HepG2 (cell line): Measurements from ENCODE around the gene OR6S1. TPM values are rescaled to one million over a fixed set of nuclear protein-coding genes. Genes with fewer than 3 reads are reported as not detected.

Source experiments
- AKAP8 ChIP-seq: sonication (generic); formaldehyde crosslinking; IDR thresholded peaks from 2 replicates; pipeline ENCODE4 v1.5.1; 2020; ENCODE audit warnings: mild to moderate bottlenecking, missing genetic modification reagents
- BCLAF1 ChIP-seq: fragments of 450-650 bp; IDR thresholded peaks from 2 replicates; pipeline ENCODE4 v1.6.1; 2017; ENCODE audit warnings: mild to moderate bottlenecking
- CCDC6 ChIP-seq: sonication (generic); formaldehyde crosslinking; IDR thresholded peaks from 2 replicates; pipeline ENCODE4 v1.8.1; 2022; ENCODE audit warnings: mild to moderate bottlenecking, missing genetic modification reagents, moderate library complexity
- NFRKB ChIP-seq: fragments of 450-650 bp; IDR thresholded peaks from 2 replicates; pipeline ENCODE4 v1.6.1; 2017
- NPAS2 ChIP-seq: sonication (generic); formaldehyde crosslinking; IDR thresholded peaks from 2 replicates; pipeline ENCODE4 v1.8.0; 2022; ENCODE audit warnings: mild to moderate bottlenecking, missing genetic modification reagents, borderline replicate concordance
- PHF20 ChIP-seq: sonication (generic); formaldehyde crosslinking; IDR thresholded peaks from 2 replicates; pipeline ENCODE4 v1.5.0; 2020; ENCODE audit warnings: mild to moderate bottlenecking, missing genetic modification reagents
- RCOR2 ChIP-seq: IDR thresholded peaks from 2 replicates; pipeline ENCODE4 v1.6.1; 2016; ENCODE audit warnings: missing biosample characterization, missing genetic modification reagents
- TBP ChIP-seq: sonication (generic); formaldehyde crosslinking; IDR thresholded peaks from 2 replicates; pipeline ENCODE4 v1.5.0; 2020; ENCODE audit warnings: missing genetic modification reagents
- THRA ChIP-seq: sonication (generic); formaldehyde crosslinking; IDR thresholded peaks from 2 replicates; pipeline ENCODE4 v1.4.0; 2020; ENCODE audit warnings: missing genetic modification reagents, borderline replicate concordance
- ZKSCAN8 ChIP-seq: IDR thresholded peaks from 2 replicates; pipeline ENCODE4 v1.6.1; 2016; ENCODE audit warnings: borderline replicate concordance, missing genetic modification reagents, missing compliant biosample characterization
- ZNF232 ChIP-seq: sonication (generic); formaldehyde crosslinking; IDR thresholded peaks from 2 replicates; pipeline ENCODE4 v1.4.0; 2020; ENCODE audit warnings: missing genetic modification reagents, borderline replicate concordance
- ZNF407 ChIP-seq: sonication (generic); formaldehyde crosslinking; IDR thresholded peaks from one replicate; pipeline ENCODE4 v1.5.1; 2020; ENCODE audit warnings: mild to moderate bottlenecking, missing genetic modification reagents; ENCODE audit errors: not compliant biosample characterization
- ZNF546 ChIP-seq: sonication (generic); formaldehyde crosslinking; conservative IDR thresholded peaks from 2 replicates; pipeline ENCODE4 v1.8.1; 2023; ENCODE audit warnings: mild to moderate bottlenecking, missing genetic modification reagents
- ZNF616 ChIP-seq: sonication (generic); formaldehyde crosslinking; IDR thresholded peaks from 2 replicates; pipeline ENCODE4 v1.5.0; 2020; ENCODE audit warnings: low read depth, mild to moderate bottlenecking, missing genetic modification reagents
- ZNF790 ChIP-seq: sonication (generic); formaldehyde crosslinking; IDR thresholded peaks from 2 replicates; pipeline ENCODE4 v1.8.0; 2022; ENCODE audit warnings: missing genetic modification reagents, mild to moderate bottlenecking, borderline replicate concordance
- polyA plus RNA-seq, 8 experiments: library from polyadenylated mRNA; depleted of rRNA in 3 of 8; stranded (reverse) in 7 of 8; unstranded in 1 of 8; fragments of >200 nt; fragmentation: Illumina TruSeq in 4 of 8; extraction: Trizol in 4 of 8; gene quantifications; 2 replicates each; pipeline versions ENCODE4 v1.2.1 to v1.2.3, GENCODE V29; 2011 to 2016; ENCODE audit warnings: low read depth in 4 of 8, missing spikeins in 1 of 8, mixed read lengths in 1 of 8; ENCODE audit not compliant: insufficient read depth in 1 of 8
- total RNA-seq, 5 experiments: library from RNA; depleted of rRNA; stranded (reverse); fragments of >200 nt; fragmentation: Illumina TruSeq; extraction: Trizol; gene quantifications; 2 replicates each; pipeline ENCODE4 v1.2.3, GENCODE V29; 2016; ENCODE audit warnings: low read depth in 1 of 5

Gene OR6S1
- total and polyA plus RNA-seq, 2 of the 13 experiments (the other 11 are each of a cell fraction or from before 2014, with no cell fraction given), result 0.09 TPM; not detected in 1

GRCh38 chr14:20610002-20610765 lies 31.3 kb downstream of the OR6S1 start (continued):
- TF ChIP-seq BCLAF1 (no peak), AKAP8 (CRISPR knock-in tag) (no peak), ZNF616 (no peak), THRA (CRISPR knock-in tag) (0 out of 2 replicates have a peak, but pooled peaks have one; percentile 28), ZNF790 (CRISPR knock-in tag) (no peak), NFRKB (no peak), ZNF232 (CRISPR knock-in tag) (peak; percentile 47; the same call in 1 of the 2 replicates), ZNF546 (CRISPR knock-in tag) (no peak), CCDC6 (CRISPR knock-in tag) (peak; percentile 74), TBP (CRISPR knock-in tag) (no peak), NPAS2 (CRISPR knock-in tag) (no peak), RCOR2 (CRISPR knock-in tag) (peak; percentile 44; the same call in 1 of the 2 replicates), ZKSCAN8 (peak; percentile 74; the same call in 1 of the 2 replicates), PHF20 (CRISPR knock-in tag) (no peak), ZNF407 (CRISPR knock-in tag) (no peak)
